Measurements from ENCODE around the gene IL12A. TPM values are rescaled to one million over a fixed set of nuclear protein-coding genes. Genes with fewer than 3 reads are reported as not detected.

IL12A gene
- polyA plus RNA-seq, 1 donor (not counting 4 experiments of a cell fraction or from before 2014, with no cell fraction given): 0.54 TPM

- Histone ChIP-seq H3K79me2 (ENCODE audit: control insufficient read depth, insufficient read depth, low read length) (no peaks in the 10 kb centered on the region), H3K4me2 (ENCODE audit: control insufficient read depth, extremely low read depth, insufficient read depth, low read depth, low read length) (no peak overlapping the region), H4K20me1 (ENCODE audit: control insufficient read depth, extremely low read depth, insufficient read depth, low read length) (no peaks in the 10 kb centered on the region), H3K9me1 (ENCODE audit: control insufficient read depth, extremely low read depth, insufficient read depth, low read length) (no peaks in the 10 kb centered on the region), H3K9ac (ENCODE audit: control insufficient read depth, extremely low read depth, insufficient read depth, low read length) (no peak overlapping the region), H3K9me3 (ENCODE audit: control insufficient read depth, low read depth, low read length) (no peaks in the 10 kb centered on the region), H3K4me1 (ENCODE audit: control insufficient read depth, extremely low read depth, insufficient read depth, low read length) (no peaks in the 10 kb centered on the region), H3K4me3 (ENCODE audit: control insufficient read depth in 2 of 3, extremely low read depth in 1 of 3, insufficient read depth in 2 of 3, low read depth in 1 of 3, low read length in 3 of 3) (no peak overlapping the region), H3K27ac (ENCODE audit: control insufficient read depth, insufficient read depth, low read length) (no peak overlapping the region), H3K27me3 (ENCODE audit: control insufficient read depth, extremely low read depth, insufficient read depth, low read length) (peaks cover 5% of the 10 kb centered on the region), H2AFZ (ENCODE audit: control insufficient read depth, low read length) (no peak overlapping the region), H3K36me3 (ENCODE audit: control insufficient read depth in 2 of 2, extremely low read depth in 1 of 2, insufficient read depth in 2 of 2, low read length in 2 of 2) (no peaks in the 10 kb centered on the region)
- no peak for DNase-seq (ENCODE audit: low read depth, low spot score)
- dilution Hi-C loops (cut with MboI; ENCODE audit: extremely low pct_ligation_motif_present, low sequenced_read_pairs): no loop called here
- no peak for FAIRE-seq
- TF ChIP-seq EZH2 (IDR thresholded peaks at IDR 0.05; ENCODE audit: low read length) (no peak), CTCF (optimal IDR thresholded peaks at IDR 0.05 in 1 of 3, IDR thresholded peaks at IDR 0.05 in 1 of 3, conservative IDR thresholded peaks at IDR 0.05 in 1 of 3; ENCODE audit: extremely low read depth in 1 of 3, insufficient read depth in 2 of 3, low read length in 3 of 3) (no peak)
Observed at GRCh38 chr3:159953325-159954085, 35.1 kb upstream of the IL12A start.

GRCh38 chr3:159960188-159961148, 28.2 kb upstream of the IL12A start:
- TF ChIP-seq EZH2 (IDR thresholded peaks at IDR 0.05; ENCODE audit: low read length) (no peak), CTCF (optimal IDR thresholded peaks at IDR 0.05 in 1 of 3, IDR thresholded peaks at IDR 0.05 in 1 of 3, conservative IDR thresholded peaks at IDR 0.05 in 1 of 3; ENCODE audit: extremely low read depth in 1 of 3, insufficient read depth in 2 of 3, low read length in 3 of 3) (no peak)
- no peaks in the 10 kb centered on the region for H3K9me1 ChIP-seq (ENCODE audit: control insufficient read depth, extremely low read depth, insufficient read depth, low read length)
- no peak overlapping the region for H3K4me2 ChIP-seq (ENCODE audit: control insufficient read depth, extremely low read depth, insufficient read depth, low read depth, low read length)
- H3K27me3 ChIP-seq (ENCODE audit: control insufficient read depth, extremely low read depth, insufficient read depth, low read length): no peaks in the 10 kb centered on the region
- H3K79me2 ChIP-seq (ENCODE audit: control insufficient read depth, insufficient read depth, low read length): no peaks in the 10 kb centered on the region
- no peaks in the 10 kb centered on the region for H4K20me1 ChIP-seq (ENCODE audit: control insufficient read depth, extremely low read depth, insufficient read depth, low read length)
- DNase-seq (ENCODE audit: low read depth, low spot score) (no peak), FAIRE-seq (no peak)
- dilution Hi-C loops (cut with MboI; ENCODE audit: extremely low pct_ligation_motif_present, low sequenced_read_pairs): no loop called here
- no peak overlapping the region for H3K4me3 ChIP-seq (ENCODE audit: control insufficient read depth in 2 of 3, extremely low read depth in 1 of 3, insufficient read depth in 2 of 3, low read depth in 1 of 3, low read length in 3 of 3)
- no peaks in the 10 kb centered on the region for H3K9me3 ChIP-seq (ENCODE audit: control insufficient read depth, low read depth, low read length)
- no peak overlapping the region for H2AFZ ChIP-seq (ENCODE audit: control insufficient read depth, low read length)
- H3K4me1 ChIP-seq (ENCODE audit: control insufficient read depth, extremely low read depth, insufficient read depth, low read length): peaks cover 5% of the 10 kb centered on the region
- H3K9ac ChIP-seq (ENCODE audit: control insufficient read depth, extremely low read depth, insufficient read depth, low read length): no peak overlapping the region
- no peaks in the 10 kb centered on the region for H3K36me3 ChIP-seq (ENCODE audit: control insufficient read depth in 2 of 2, extremely low read depth in 1 of 2, insufficient read depth in 2 of 2, low read length in 2 of 2)
- no peak overlapping the region for H3K27ac ChIP-seq (ENCODE audit: control insufficient read depth, insufficient read depth, low read length)
